ENCODE results near the gene RBPMS2.
"Not testable (repeated sequence)": the region's sequence is repeated elsewhere in the genome, so short reads cannot be mapped to it uniquely, and the experiment has no call there.

The RBPMS2 gene

DNA sequence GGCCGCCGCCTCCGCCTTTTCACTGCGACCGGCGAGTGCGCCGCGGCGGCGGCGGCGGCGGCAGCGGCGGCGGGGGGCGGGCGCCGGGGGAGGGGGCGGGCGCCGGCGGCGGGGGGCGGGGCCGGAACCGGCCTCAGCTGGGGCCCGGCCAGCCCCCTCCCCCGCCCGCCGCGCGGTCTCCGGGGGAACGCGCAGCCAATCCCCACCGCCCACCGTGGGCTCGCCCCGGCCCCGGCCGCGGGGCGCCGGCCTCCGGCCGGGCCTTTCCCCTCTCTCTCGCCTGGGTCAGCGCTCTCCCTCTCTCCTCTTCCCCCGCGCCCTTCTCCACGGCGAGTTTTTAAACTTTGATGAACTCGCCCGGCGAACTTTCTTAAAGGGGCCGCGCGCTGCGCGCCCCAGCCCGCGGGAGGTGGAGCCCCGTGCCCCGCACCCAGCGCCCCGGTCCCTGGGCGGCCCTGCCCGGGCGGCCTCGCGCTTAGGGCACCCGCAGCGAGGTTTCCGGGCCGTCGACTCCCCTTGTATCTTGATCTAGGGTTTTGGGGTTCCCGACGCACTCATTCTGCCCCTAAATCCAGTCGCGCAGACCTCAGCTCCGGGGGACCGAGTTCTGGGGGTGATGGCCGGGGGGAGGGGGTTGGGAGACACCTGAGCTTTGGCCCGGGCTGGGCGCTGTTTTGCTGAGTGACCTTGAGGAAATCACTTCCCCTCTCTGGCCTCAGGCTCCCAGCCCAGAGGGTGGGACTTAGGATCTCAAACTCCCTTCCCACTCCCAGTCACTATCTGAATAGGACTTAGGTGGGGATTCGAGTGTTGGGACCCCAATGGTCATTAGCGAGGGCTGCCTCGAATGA, at the start of gene RBPMS2:
Gene RBPMS2 (minus strand): TSS at position 39 of the 851 bp plus-strand sequence. CDS start 270 bp downstream, outside the sequence.
- no peak for DNase-seq

DNA sequence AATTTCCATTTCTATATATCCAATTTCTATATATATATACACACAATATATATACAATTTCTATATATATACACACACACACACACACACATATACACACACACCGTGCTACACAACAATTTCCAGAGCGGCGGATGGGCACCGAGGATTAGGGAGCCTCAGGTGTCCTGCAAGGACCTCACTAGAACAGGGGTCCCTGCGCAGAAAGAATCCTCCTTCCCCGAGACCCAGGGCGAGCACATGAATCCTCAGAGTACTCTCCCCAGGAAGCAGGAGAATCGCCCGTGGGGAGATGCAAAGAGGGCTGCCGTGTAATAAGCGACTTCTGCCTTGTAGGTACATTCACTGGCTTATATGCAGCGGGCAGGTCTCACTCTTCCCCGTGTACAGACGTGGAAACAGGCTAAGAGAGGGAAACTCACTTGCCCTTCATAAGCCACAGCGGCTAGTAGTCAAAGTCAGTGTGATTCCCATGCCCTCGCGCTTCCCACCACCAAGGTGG, 49.6 kb upstream of the RBPMS2 start:
- no peak for DNase-seq

DNA sequence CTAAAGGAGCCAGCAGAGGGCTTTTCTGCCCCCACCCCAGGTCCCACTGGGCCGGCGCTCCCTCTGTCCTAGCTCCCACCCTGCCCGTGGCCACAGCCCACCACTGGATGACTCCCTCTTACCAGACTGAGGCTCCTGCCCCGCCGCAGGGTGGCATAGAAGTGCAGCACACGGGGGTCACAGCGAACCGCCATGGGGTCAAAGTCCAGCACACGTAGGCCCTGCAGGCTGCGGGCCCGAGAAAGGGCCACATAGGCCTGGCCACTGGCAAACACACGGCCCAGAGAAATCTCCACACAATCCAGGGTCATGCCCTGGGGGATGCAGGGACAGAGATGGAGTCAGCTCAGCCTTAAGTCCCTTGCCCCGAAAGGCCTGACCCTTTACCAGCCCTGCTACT, 41.1 kb upstream of the RBPMS2 start:
- no peak for DNase-seq

DNA sequence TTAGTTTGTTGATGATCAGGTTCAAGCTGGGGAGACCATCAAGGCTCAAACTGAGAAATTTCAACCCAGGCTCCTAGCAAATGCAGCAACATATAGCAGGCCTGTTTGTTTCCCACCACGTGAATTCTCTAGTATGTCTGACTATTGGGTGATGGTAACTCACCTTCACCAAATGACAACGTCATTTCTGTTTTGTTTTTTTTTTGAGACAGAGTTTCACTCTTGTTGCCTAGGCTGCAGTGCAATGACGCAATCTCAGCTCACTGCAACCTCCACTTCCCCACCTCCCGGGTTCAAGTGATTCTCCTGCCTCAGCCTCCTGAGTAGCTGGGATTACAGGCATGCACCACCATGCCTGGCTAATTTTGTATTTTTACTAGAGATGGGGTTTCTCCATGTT, 39.6 kb upstream of the RBPMS2 start:
- DNase-seq, result not testable (repeated sequence)

DNA sequence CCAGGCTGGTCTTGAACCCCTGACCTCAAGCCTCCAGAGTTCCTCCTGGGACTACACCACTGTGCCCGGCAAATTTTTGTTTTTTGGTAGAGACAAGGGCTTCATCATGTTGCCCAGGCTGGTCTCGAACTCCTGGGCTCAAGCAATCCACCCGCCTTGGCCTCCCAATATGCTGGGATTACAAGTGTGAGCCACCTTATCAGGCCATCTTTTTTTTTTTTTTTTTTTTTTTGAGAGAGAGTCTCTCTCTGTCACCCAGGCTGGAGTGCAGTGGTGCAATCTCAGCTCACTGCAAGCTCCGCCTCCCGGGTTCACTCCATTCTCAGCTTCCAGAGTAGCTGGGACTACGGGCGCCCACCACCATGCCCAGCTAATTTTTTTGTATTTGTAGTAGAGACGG, 38.9 kb upstream of the RBPMS2 start:
- not testable (repeated sequence) for DNase-seq

DNA sequence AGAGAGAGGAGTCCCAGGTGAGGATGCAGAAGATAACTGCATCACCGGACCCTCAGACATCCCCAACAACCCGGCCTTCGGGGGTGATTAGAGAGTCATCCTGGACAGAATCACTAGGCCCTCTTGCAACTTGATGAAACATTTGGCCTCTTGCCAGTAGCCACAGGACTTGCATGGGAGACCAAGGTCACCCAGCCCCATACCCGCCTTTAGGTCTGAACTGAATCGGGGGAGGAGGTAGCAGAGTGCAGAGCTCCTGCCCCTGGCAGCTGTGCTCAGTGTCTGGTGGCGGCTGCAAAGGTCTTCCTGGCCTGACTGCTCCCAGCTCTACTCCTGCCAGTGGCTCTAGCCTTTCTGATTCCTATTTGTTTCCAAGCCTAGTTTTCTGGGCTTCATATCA, 37.7 kb upstream of the RBPMS2 start:
- no peak for DNase-seq

DNA sequence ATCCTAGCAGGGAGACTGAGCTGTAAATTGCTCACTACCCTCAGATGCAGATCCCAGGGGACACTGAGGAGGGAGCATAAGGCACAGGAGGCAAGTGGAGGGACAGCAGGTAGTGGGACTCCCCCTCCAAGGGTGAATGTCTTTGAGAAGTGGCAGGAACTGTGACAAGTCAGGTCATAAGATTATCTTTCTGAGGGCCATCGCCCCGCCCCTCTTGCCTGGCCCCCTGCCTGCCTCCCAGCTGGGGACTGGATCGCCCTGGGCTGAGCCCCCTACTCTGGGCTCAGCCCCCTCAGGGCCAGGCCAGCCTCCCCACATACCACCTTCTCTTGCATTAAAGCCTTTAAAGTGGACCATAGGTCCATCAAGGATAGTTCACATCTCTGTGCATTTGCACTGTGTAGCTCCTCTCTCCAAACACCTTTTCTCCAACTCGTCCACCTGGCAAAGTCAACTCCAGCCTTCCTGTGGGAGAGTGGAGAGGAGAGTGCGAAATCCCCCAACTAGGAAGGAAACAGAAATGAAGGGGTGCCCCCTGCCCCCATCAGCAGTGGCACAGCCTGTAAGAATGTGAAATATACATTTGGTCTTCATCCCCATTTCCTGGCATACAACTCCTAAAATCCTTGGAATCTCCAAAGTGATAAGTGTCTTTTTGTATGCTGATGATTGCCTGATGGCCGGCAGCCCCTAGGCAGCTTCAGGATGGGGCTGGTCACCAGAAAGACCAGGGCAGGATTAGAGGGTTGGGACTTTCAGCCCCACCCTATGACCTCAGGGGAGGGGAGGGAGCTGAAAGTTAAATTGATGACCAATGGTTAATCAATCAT, 35.3 kb upstream of the RBPMS2 start:
- no peak for DNase-seq

DNA sequence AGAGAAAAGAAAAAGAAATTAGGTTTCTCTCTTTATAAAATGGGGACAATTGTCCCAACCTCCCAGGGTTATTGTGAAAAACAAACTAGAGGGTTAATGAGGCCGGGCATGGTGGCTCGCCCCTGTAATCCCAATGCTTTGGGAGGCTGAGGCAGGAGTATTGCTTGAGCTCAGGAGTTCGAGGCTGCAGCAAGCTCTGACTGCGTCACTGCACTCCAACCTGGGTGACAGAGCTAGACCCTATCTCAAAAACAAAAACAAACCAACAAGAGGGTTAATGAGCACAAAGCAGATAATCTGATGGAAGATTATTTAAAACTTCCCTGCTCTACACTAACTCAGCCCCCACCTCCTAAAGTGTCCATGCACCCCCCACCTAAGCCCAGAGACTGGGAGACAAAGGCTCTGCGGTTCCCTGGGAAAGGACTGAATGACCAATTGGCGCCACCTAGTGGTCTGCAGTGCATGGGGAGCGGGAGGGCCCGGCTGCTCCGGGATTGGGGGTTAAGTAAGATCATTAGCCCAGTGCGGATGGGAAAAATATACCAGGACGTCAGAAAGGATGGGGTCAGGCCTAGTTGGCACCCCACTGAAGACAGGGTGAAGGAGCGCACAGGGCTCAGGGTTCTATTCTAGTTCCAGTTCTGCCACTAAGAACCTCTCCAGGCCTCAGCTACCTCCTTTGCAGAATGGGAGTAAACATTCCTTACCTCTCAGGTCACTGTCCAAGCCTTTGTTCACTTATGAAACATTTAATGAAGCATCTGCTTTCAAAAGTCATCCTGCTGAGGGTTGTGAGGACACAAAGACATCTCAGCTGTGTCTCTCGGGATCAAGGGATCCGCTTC, 34.5 kb upstream of the RBPMS2 start:
- peak; percentile 27 for DNase-seq

DNA sequence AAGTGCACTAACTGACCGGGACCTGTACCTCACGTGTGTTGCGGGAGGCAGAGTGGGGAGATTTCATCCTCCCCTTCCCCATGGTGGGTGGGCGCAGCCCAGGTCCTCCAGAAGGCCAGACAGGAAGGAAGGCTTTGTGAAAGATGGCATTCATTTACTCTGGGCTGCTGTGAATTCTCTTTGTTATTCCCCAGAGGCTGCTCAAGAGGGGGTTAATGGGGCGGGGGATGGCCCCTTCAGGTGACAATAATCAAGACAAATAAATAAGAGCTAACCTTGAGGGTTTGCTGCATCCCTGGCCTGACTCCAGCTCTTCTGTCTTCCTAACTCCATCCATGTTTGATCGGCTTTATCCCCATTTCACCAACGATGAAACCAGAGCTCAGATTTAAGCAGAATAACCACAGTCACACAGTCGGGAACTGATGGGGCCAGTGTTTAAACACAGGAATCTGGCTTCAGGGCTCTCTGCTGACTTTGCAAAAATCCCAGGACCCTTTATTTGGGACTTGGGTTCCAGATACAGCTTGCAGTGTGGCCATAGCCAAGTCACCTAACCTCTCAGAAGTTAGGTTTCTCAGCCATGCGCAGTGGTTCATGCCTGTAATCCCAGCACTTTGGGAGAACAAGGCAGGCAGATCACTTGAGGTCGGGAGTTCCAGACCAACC, 33.5 kb upstream of the RBPMS2 start:
- DNase-seq, result no peak

DNA sequence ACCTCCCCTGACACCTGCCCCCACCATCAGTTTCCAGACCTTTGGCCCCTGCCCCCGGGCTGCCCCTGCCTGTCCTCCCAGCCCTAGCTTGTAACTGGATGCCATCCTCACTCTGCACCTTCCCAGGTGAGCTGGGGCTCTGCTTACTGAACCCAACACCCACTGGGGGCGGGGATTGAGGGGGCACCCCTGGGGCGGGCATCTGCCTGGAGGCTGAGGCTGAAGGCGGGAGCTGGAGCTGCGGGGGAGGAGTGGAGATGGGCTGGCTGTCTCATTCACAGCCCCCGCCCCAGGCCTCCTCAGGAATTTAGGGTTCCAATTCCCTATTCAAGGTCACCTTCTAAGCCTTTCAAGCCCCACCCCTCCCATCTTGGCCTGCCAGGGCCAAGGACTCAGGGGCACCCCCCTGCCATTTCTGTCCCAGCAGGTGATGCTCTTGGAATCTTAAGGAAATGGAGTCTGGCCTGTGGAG, 32.4 kb upstream of the RBPMS2 start:
- no peak for DNase-seq

DNA sequence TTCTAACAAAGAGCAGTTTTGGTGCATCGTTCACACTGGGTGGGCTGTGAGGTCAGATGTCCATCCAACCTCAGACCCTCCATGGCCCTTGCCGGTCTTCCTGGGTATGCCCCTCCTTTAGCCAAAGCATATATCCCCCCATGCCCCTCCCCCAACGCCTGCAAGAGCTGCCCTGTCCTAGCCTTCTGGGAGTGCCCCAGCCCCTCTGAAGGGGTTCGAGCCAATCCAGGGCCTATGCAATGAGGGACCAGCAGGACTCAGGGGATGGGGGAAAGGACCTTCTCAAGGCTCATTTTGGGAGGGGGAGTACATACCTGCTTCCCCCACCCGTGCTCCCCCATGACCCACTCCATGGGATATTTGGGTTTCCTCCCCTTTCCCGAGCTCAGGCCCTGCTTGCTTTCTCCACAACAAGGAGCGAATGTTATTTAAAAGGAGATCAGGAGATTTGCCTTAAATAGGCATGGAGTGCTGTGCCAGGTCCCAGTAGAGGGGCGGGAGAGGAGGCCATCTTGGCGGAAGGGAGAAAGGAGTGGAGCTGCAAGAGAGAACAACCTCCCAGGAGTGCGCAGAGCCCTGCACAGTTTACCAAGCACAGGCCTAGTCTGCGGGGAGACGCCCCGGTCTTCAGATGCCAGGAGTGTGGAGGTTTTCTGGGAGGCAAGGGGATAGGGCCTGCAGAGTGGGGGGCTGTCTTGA, 31.8 kb upstream of the RBPMS2 start:
- DNase-seq, result no peak

DNA sequence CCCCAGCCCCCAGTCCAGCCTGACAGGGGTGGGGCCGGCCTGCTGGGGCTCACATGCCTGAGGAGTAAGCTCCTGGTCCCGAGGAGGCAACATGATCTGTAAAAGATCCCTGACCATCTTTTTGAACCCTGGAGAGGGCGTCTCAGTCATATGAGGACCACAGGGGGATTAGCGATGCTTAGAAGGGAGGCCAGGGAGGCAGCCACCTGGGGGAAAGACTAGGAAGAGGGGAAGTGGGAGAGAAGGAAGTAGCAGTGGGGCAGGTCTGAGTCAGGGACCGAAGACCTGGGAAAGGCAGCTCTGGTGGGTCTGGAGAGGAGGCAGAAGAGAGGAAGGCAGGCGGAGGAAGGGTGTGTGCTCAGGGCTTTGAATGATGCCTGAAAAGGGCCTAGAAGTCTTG, 31.1 kb upstream of the RBPMS2 start:
- no peak for DNase-seq

DNA sequence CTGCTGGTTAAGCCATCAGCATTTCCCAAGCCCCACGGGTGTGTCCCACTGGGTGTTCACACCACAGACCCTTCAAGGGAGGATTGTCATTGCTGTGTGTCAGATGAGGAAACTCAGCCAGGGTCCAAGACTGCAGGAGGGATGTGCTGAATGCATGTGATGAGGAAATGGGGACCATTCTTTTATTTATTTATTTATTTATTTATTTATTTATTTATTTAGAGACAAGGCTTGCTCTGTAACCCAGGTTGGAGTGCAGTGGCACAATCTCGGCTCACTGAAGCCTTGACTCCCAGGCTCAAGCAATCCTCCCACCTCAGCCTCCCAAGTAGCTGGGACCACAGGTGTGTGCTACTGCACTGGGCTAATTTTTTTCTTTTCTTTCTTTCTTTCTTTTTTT, 29.2 kb upstream of the RBPMS2 start:
- no peak for DNase-seq

DNA sequence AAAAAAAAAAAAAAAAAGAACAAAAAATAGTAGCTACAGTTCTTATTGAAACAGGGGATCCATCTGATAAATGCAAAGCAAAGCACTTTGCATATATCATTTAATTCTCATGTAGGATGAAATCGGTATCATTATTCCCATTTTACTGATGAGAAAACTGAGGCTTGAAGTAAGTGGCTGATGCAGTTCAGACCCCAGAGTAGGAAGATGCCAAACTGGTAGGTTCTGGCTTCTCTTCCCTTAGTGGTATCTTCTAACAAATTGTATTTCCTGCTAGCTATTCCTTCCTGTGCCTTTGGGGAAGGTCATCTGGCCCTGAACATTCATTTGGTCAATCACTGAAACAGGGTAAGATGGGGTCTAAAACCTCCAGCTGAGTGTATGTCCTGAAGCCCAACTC, 28.1 kb upstream of the RBPMS2 start:
- no peak for DNase-seq

DNA sequence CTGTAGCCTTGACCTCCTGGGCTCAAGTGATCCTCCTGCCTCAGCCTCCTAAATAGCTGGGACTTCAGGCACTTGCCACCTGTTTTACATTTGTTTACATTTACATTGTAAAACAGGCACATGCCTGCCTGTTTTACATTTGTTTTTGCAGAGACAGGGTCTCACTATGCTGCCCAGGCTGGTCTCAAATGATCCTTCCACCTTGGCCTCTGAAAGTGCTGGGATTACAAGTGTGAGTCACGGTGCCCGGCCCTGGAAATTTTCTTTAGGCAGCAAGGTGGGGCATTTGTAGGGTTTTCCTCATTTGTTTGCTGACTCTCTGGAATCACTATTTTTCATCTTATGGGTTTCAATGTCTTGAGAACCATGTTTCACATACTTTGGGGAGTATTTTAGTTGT, 25.1 kb upstream of the RBPMS2 start:
- DNase-seq, result no peak

DNA sequence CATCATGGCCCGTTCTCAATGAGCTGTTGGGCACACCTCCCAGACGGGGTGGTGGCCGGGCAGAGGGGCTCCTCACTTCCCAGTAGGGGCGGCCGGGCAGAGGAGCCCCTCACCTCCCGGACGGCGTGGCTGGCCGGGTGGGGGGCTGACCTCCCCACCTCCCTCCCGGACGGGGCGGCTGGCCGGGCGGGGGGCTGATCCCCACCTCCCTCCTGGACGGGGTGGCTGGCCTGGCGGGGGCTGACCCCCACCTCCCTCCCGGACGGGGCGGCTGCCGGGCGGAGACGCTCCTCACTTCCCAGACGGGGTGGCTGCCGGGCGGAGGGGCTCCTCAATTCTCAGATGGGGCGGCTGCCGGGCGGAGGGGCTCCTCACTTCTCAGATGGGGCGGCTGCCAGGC, 23.5 kb upstream of the RBPMS2 start:
- not testable (repeated sequence) for DNase-seq

DNA sequence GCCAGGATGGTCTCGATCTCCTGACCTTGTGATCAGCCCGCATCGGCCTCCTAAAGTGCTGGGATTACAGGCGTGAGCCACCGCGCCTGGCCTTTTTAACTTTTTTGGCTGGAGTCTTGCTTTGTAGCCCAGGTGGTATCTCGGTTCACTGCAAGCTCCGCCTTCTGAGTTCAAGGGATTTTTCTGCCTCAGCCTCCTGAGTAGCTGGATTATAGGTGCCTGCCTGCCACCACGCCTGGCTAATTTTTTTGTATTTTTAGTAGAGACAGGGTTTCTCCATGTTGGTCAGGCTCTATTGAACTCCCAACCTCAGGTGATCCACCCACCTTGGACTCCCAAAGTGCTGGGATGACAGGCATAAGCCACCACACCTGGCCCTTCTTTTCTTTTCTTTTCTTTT, 20.5 kb upstream of the RBPMS2 start:
- not testable (repeated sequence) for DNase-seq

DNA sequence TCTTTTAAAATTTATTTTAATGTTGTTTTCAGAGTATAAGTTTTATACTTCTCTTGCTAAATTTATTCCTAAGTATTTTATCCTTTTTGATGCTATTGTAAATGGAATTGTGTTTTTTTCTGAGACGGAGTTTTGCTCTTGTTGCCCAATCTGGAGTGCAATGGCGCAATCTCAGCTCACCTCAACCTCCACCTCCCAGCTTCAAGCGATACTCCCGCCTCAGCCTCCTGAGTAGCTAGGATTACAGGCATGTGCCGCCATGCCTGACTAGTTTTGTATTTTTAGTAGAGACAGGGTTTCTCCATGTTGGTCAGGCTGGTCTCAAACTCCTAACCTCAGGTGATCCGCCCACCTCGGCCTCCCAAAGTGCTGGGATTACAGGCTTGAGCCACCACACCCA, 19.9 kb upstream of the RBPMS2 start:
- not testable (repeated sequence) for DNase-seq

DNA sequence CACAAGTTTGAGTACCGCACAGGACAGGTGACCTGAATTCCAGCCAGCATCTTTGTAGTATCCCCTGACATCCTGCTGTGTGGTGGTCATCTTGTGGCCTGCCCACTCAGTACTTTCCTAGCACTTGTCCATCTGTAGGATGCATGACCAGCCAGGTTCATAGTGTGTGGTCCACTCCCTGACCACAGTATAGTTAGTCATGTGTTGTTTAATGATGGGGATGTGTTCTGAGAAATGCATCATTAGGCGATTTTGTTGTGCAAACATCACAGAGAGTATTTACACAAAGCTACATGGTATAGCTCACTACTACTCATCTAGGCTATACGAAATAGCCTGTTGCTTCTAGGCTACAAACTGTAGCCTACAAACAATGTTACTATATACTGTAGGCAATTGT, 16.9 kb upstream of the RBPMS2 start:
- no peak for DNase-seq

DNA sequence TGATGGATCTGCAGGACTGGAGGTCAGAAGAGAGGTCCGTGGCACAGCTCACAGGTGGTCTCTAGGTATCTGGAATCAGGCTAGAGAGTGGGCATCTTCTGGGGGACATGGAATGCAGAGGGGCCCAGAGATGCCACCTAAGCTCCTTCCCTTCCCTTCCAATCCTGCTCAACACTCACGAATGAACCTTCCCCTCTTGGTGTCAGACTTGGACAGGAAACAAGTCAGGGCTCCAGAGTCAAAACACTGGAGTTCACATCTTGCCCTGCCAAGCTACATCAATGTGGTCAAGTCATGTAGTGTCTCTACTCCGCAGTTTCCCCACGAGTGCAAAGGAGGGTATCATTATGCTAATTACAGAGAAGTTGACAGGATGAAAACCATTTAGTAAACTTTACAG, 16.0 kb upstream of the RBPMS2 start:
- DNase-seq, result no peak

DNA sequence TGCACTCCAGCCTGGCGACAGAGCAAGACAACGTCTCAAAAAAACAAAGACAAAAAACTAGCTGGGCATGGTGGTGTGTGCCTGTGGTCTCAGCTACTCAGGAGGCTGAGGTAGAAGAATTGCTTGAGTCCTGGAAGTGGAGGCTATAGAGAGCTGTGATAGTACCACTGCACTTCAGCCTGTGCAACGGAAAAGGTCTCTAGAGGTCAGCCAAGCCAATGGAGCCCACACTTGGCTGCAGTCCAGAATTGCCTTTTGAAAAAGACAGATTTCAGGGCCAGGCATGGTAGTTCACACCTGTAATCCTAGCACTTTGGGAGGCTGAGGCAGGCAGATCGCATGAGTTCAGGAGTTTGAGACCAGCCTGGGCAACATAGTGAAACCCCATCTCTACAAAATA, 8.4 kb upstream of the RBPMS2 start:
- no peak for DNase-seq

DNA sequence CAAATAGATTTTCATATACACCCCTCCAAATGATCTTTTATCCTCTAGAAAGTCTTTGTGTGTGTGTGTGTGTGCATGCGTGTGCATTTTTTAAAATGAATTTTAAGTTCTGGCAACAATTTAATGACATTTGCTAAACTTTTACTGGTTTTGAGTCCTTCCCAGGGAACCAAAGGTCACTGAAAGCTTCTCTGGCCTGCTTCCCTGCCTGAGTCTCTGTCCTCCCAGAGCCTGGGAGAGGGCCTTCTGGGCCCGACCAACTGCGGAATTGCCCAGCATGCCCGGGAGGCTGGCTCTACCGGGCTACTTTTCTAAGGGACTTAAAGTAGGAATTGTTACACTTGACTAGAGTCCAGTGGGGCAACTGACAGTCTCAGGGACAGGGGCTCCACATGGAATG, 7.4 kb upstream of the RBPMS2 start:
- no peak for DNase-seq
